ENCODE measurements around the gene PARP15.
A peak's percentile ranks its signal among the peaks of the same experiment; 100 is the strongest.
"Not testable (repeated sequence)": the region's sequence is repeated elsewhere in the genome, so short reads cannot be mapped to it uniquely, and the experiment has no call there.

The PARP15 gene

DNA sequence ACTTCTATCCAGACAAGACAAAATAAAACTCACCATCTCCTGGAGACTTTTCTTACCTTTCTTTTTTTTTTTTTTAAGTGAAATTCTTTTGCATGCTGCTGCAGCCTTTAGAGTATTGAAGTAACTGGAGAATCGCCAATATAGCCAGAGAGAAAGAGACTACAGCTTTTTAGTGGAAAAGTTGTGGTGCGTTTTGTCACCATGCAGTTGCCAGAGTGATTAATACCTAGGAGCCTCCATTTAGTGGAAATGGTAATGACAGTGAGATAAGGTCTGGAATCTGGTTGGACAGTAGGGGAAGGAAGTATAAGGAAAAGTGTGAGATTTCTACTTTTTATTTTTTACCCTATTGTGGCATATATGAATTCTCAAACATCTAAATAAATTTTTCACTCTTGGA lies 85.1 kb downstream of the PARP15 start:
- no peak for DNase-seq (ENCODE audit: low read depth in 2 of 2, low spot score in 1 of 2)

- DNase-seq (ENCODE audit: low read depth in 2 of 2, low spot score in 1 of 2): no peak
These were observed 87.9 kb downstream of the PARP15 start for GRCh38 chr3:122665226-122665786.

- DNase-seq (ENCODE audit: low read depth in 2 of 2, low spot score in 1 of 2): no peak
These were observed 88.4 kb downstream of the PARP15 start for GRCh38 chr3:122665881-122666280.

- DNase-seq (ENCODE audit: low read depth in 2 of 2, low spot score in 1 of 2): no peak
These were observed 91.7 kb downstream of the PARP15 start for GRCh38 chr3:122668930-122669730.

DNA sequence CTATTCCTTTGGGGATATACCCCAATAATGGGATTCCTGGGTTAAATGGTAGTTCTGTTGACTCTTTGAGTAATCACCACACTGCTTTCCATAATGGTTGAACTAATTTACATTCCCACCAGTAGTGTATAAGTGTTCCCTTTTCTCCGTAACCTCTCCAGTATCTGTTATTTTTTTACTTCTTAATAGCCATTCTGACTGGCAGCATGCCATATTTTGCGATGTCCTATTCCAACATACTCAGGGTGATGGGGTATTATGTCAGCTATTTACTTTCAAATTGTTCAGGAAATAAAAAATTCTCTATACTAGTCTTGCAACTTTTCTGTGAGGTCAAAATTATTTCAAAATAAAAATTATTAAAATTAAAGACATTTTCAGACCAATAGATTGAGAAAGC lies 94.1 kb downstream of the PARP15 start:
- DNase-seq (ENCODE audit: low read depth in 2 of 2, low spot score in 1 of 2): no peak

- no peak for DNase-seq (ENCODE audit: low read depth in 2 of 2, low spot score in 1 of 2)
These were observed 96.9 kb downstream of the PARP15 start for GRCh38 chr3:122674339-122674738.

DNA sequence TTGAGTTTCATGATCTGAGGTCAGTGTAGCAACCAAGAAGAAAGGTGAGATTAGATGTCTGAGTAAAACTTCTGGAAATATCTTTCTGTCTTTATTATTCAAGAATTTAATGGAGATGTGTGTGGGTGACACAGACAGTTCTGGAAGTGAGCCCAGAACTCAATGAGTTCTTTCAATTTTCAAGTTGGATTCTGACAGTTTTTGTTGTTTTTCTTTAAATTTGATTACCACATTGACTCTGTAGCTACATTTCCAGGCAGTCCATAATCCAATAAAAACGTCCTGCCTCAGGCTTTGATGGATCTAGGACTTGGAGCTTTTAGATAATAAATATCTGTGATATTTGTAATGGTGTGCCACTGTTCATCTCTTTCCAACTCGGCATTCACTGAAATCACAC lies 99.3 kb downstream of the PARP15 start:
- no peak for DNase-seq (ENCODE audit: low read depth in 2 of 2, low spot score in 1 of 2)

- DNase-seq (ENCODE audit: low read depth in 2 of 2, low spot score in 1 of 2): no peak
These were observed 99.8 kb downstream of the PARP15 start for GRCh38 chr3:122677216-122677615.

GRCh38 chr3:122678506-122678905 lies 101.1 kb downstream of the PARP15 start:
- no peak for DNase-seq (ENCODE audit: low read depth in 2 of 2, low spot score in 1 of 2)

- peak; percentile 53 to 64 for DNase-seq (ENCODE audit: low read depth in 2 of 2, low spot score in 1 of 2)
These were observed 101.8 kb downstream of the PARP15 start for GRCh38 chr3:122679085-122679881.

- DNase-seq (ENCODE audit: low read depth in 2 of 2, low spot score in 1 of 2): no peak
These were observed 102.5 kb downstream of the PARP15 start for GRCh38 chr3:122679882-122680474.

DNA sequence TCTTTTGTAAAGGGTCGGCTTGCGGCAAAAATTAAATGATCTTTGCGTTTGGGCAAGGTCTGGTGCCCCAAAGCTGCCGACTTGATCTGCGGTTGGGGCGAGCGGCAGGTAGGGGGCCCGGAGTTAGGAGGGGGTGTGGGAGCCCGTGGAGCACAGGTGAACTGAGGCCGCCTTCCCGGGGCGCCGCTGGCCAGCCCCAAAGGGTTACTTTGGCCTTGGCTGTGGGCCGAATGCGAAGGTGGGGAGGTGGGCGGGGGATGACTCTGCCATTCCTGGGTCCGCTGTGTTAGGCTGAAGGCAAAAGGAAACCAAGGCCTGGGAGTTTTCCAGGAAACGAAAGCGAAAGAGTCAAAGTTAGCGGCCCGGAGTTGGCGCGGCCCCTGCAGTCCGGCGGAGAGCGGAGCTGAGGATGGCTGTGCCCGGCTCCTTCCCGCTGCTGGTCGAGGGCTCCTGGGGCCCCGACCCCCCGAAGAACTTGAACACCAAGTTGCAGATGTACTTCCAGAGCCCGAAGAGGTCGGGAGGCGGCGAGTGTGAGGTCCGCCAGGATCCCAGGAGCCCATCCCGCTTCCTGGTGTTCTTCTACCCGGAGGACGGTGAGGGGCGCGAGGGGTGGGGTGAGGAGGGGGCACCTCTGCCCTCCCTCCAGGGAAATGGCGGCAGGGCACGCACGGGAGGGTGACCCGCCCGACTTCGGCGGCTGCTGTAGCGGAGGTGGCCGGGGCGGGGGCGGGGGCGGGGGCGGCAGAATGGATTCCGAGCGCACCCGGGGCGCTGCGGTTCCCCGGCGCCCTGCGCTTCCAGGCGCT lies 103.2 kb downstream of the PARP15 start, which contains the start of gene PARP14:
TSS of gene PARP14 (plus strand) at position 365 of the 809 bp plus-strand sequence. CDS start at position 410, 45 bp downstream.
- DNase-seq (ENCODE audit: low read depth in 2 of 2, low spot score in 1 of 2): peak; percentile 20 to 37

GRCh38 chr3:122681284-122681973 lies 104.0 kb downstream of the PARP15 start:
- no peak for DNase-seq (ENCODE audit: low read depth in 2 of 2, low spot score in 1 of 2)

DNA sequence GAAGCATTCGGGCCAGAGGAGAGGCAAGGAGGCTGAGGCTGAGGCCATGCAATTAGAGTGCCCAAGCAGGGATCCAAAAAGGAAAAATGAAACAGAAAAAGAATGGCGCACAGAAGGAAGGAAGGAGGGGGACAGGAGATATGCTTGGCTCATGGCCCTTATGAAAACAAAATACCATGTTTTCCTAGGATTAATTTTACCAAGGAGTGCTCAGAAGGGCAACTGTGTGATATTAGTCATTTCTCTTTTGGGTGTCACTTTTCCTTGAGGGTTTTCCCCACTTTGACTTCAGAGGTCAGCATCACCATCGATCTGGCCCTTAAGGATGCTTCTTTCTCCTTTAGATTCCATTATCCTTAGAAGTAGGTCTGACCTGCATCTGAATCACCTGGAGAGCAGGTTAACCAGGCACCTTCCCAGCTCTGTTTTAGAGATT lies 104.5 kb downstream of the PARP15 start:
- DNase-seq (ENCODE audit: low read depth in 2 of 2, low spot score in 1 of 2): no peak

GRCh38 chr3:122682778-122683411 lies 105.4 kb downstream of the PARP15 start:
- not testable (repeated sequence) for DNase-seq (ENCODE audit: low read depth in 2 of 2, low spot score in 1 of 2)

DNA sequence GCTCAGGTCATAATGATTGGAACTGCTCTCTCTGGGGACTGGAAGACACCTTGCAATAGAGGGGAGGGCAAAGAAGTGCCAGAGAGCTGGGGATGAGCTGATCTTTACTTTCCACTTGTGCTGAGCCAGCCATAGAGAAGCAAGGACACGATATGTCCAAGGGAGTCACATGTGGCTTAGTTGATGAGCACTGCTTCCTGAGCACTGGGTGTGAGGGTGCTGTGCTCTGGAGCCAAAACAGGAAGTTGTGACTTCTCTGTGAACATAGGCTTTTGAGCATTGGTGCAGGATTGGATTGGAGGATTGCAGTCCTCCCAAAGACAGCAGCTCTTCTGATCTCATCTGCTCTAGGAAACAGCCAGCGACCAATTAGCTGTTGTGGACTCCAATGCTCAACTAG lies 109.8 kb downstream of the PARP15 start:
- DNase-seq (ENCODE audit: low read depth in 2 of 2, low spot score in 1 of 2): no peak
